Hepatocyte (in vitro differentiated cells): ENCODE data around the gene CECR2. TPM values are rescaled to one million over a fixed set of nuclear protein-coding genes. Genes with fewer than 3 reads are reported as not detected.

Experiments
- DNase-seq: peaks from one replicate; pipeline ENCODE4 v3.0.0-alpha.2; 2016; ENCODE audit warnings: low spot score
- H2AFZ ChIP-seq: fragments of 200-600 bp; sonication (generic); 2 replicates; pipeline ENCODE4 v1.6.0; 2016; ENCODE audit warnings: antibody characterized with exemption, mild to moderate bottlenecking
- H3K27ac ChIP-seq: fragments of 200-600 bp; sonication (generic); 2 replicates; pipeline ENCODE4 v1.5.1; 2016; ENCODE audit warnings: mild to moderate bottlenecking
- H3K27me3 ChIP-seq: fragments of 200-600 bp; sonication (generic); 2 replicates; pipeline ENCODE4 v1.6.1; 2016
- H3K36me3 ChIP-seq: fragments of 200-600 bp; sonication (generic); replicated peaks from 2 replicates; pipeline ENCODE4 v1.5.1; 2016; ENCODE audit warnings: low read depth; ENCODE audit not compliant: insufficient read depth
- H3K4me1 ChIP-seq: fragments of 200-600 bp; sonication (generic); 2 replicates; pipeline ENCODE4 v1.5.1; 2016; ENCODE audit warnings: mild to moderate bottlenecking, moderate library complexity; ENCODE audit not compliant: insufficient read depth
- H3K4me2 ChIP-seq: fragments of 200-600 bp; sonication (generic); 2 replicates; pipeline ENCODE4 v1.6.0; 2016
- H3K4me3 ChIP-seq: fragments of 200-600 bp; sonication (generic); 2 replicates; pipeline ENCODE4 v1.5.1; 2016; ENCODE audit warnings: mild to moderate bottlenecking
- H3K79me2 ChIP-seq: fragments of 200-600 bp; sonication (generic); 2 replicates; pipeline ENCODE4 v1.6.0; 2017; ENCODE audit warnings: mild to moderate bottlenecking
- H3K9me2 ChIP-seq: fragments of 200-600 bp; sonication (generic); replicated peaks from 2 replicates; pipeline ENCODE4 v1.6.0; 2017; ENCODE audit warnings: mild to moderate bottlenecking; ENCODE audit not compliant: insufficient read depth
- H3K9me3 ChIP-seq: fragments of 200-600 bp; sonication (generic); 2 replicates; pipeline ENCODE4 v1.5.1; 2016; ENCODE audit warnings: low read depth, mild to moderate bottlenecking
- H4K20me1 ChIP-seq: fragments of 200-600 bp; sonication (generic); 2 replicates; pipeline ENCODE4 v1.6.0; 2016; ENCODE audit warnings: mild to moderate bottlenecking; ENCODE audit not compliant: insufficient read depth, poor library complexity, severe bottlenecking
- EZH2 ChIP-seq: fragments of 200-600 bp; sonication (generic); IDR thresholded peaks from 2 replicates; pipeline ENCODE4 v1.6.1; 2016; ENCODE audit warnings: antibody characterized with exemption, mild to moderate bottlenecking, borderline replicate concordance
- EZH2phosphoT487 ChIP-seq: fragments of 200-600 bp; sonication (generic); IDR thresholded peaks from one replicate; pipeline ENCODE4 v1.6.1; 2018; ENCODE audit warnings: antibody characterized with exemption, mild to moderate bottlenecking, low read depth, moderate library complexity; ENCODE audit not compliant: unreplicated experiment, severe bottlenecking
- WGBS: methylation state at CpG from one replicate; pipeline ENCODE4 v1.1.6; 2016; ENCODE audit warnings: low lambda C conversion rate; ENCODE audit errors: missing lambda C conversion rate; 5-methylcytosine and 5-hydroxymethylcytosine counted together
- polyA plus RNA-seq: library from polyadenylated mRNA; unstranded; fragments of >200 nt; fragmentation: Nextera tagmentation; extraction: Ambion mirVana; gene quantifications from 2 replicates; pipeline ENCODE4 v1.2.1, GENCODE V29; 2016
- total RNA-seq: library from RNA; depleted of rRNA; stranded (reverse); fragments of >200 nt; gene quantifications from 2 replicates; pipeline ENCODE4 v1.2.3, GENCODE V29; 2014
- TF ChIP-seq, protein P1 (sequence below): fragments of 200-600 bp; sonication (generic); IDR thresholded peaks from 2 replicates; pipeline ENCODE4 v1.5.1; 2016; ENCODE audit warnings: antibody characterized with exemption, mild to moderate bottlenecking; ENCODE audit not compliant: poor library complexity

The CECR2 gene
- total and polyA plus RNA-seq, 2 experiments from 2014 or later: 2.2 to 3.6 TPM

DNA sequence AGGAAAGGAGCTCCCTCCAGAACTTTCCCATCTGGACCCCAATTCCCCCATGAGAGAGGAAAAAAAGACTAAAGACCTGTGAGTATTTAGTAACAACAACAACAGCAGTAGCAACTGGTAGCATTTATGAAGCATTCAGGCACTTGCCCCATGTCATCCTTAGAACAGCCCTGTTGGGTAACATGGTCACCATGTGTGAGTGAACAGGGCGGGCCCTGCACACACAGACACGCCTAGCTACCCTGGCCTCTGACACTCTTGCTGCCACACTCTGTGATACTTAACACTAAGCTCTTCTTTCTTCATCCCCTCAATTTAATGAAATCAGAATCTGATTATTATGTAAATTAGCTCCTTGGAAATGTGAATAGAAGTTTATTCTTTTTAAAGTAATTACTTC is 167.9 kb downstream of the CECR2 start:
- H4K20me1 ChIP-seq: no peaks in the 10 kb centered on the region
- WGBS: 100% methylated on average over 2 of the region's 2 CpGs

GRCh38 chr22:17540481-17540880 is 171.2 kb downstream of the CECR2 start:
- no peaks in the 10 kb centered on the region for H3K4me1 ChIP-seq
- WGBS: 95% methylated on average over 15 of the region's 15 CpGs
- no peaks in the 10 kb centered on the region for H4K20me1 ChIP-seq
- H3K36me3 ChIP-seq: no peaks in the 10 kb centered on the region
- no peaks in the 10 kb centered on the region for H3K27me3 ChIP-seq
- no peak overlapping the region for H2AFZ ChIP-seq
- H3K27ac ChIP-seq: no peak overlapping the region
- no peaks in the 10 kb centered on the region for H3K9me3 ChIP-seq
- no peaks in the 10 kb centered on the region for H3K79me2 ChIP-seq
- H3K4me2 ChIP-seq: no peak overlapping the region
- no peaks in the 10 kb centered on the region for H3K9me2 ChIP-seq
- H3K4me3 ChIP-seq: no peak overlapping the region
- DNase-seq: no peak
- TF ChIP-seq EZH2phosphoT487 (no peak), EZH2 (no peak)
- TF ChIP-seq, protein P1, sequence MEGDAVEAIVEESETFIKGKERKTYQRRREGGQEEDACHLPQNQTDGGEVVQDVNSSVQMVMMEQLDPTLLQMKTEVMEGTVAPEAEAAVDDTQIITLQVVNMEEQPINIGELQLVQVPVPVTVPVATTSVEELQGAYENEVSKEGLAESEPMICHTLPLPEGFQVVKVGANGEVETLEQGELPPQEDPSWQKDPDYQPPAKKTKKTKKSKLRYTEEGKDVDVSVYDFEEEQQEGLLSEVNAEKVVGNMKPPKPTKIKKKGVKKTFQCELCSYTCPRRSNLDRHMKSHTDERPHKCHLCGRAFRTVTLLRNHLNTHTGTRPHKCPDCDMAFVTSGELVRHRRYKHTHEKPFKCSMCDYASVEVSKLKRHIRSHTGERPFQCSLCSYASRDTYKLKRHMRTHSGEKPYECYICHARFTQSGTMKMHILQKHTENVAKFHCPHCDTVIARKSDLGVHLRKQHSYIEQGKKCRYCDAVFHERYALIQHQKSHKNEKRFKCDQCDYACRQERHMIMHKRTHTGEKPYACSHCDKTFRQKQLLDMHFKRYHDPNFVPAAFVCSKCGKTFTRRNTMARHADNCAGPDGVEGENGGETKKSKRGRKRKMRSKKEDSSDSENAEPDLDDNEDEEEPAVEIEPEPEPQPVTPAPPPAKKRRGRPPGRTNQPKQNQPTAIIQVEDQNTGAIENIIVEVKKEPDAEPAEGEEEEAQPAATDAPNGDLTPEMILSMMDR: no peak

More for the DNA sequence above, 167.9 kb downstream of the CECR2 start:
- DNase-seq: no peak
- no peak overlapping the region for H3K27ac ChIP-seq
- TF ChIP-seq EZH2phosphoT487: no peak
- TF ChIP-seq, protein P1: no peak
- no peak for TF ChIP-seq EZH2
- no peaks in the 10 kb centered on the region for H3K27me3 ChIP-seq
- H2AFZ ChIP-seq: no peak overlapping the region
- H3K9me3 ChIP-seq: no peaks in the 10 kb centered on the region
- H3K4me2 ChIP-seq: no peak overlapping the region
- H3K36me3 ChIP-seq: no peaks in the 10 kb centered on the region
- H3K4me1 ChIP-seq: no peaks in the 10 kb centered on the region
- no peaks in the 10 kb centered on the region for H3K79me2 ChIP-seq
- no peak overlapping the region for H3K4me3 ChIP-seq
- H3K9me2 ChIP-seq: no peaks in the 10 kb centered on the region

GRCh38 chr22:17541476-17541875 is 172.2 kb downstream of the CECR2 start:
- Histone ChIP-seq H4K20me1 (no peaks in the 10 kb centered on the region), H3K36me3 (no peaks in the 10 kb centered on the region), H3K4me2 (no peak overlapping the region), H3K27ac (no peak overlapping the region), H3K79me2 (no peaks in the 10 kb centered on the region), H2AFZ (no peak overlapping the region), H3K27me3 (no peaks in the 10 kb centered on the region), H3K9me2 (no peaks in the 10 kb centered on the region), H3K4me3 (no peak overlapping the region), H3K4me1 (no peaks in the 10 kb centered on the region), H3K9me3 (no peaks in the 10 kb centered on the region)
- no peak for DNase-seq
- TF ChIP-seq EZH2 (no peak), EZH2phosphoT487 (no peak)
- TF ChIP-seq, protein P1: no peak
- WGBS: 92% methylated on average over 7 of the region's 7 CpGs

GRCh38 chr22:17542452-17542851 is 173.2 kb downstream of the CECR2 start:
- 96% methylated on average over 13 of the region's 14 CpGs for WGBS
- Histone ChIP-seq H3K9me2 (no peaks in the 10 kb centered on the region), H3K4me2 (no peak overlapping the region), H4K20me1 (no peaks in the 10 kb centered on the region), H3K79me2 (no peaks in the 10 kb centered on the region), H3K9me3 (no peaks in the 10 kb centered on the region), H3K27me3 (no peaks in the 10 kb centered on the region), H3K4me3 (no peak overlapping the region), H2AFZ (no peak overlapping the region), H3K4me1 (no peaks in the 10 kb centered on the region), H3K36me3 (no peaks in the 10 kb centered on the region), H3K27ac (no peak overlapping the region)
- no peak for TF ChIP-seq EZH2
- TF ChIP-seq, protein P1: no peak
- no peak for TF ChIP-seq EZH2phosphoT487
- no peak for DNase-seq
